HepG2 (cell line): ENCODE measurements around the gene SLC13A3. TPM values are rescaled to one million over a fixed set of nuclear protein-coding genes. Genes with fewer than 3 reads are reported as not detected.

Source experiments
- ATAC-seq: fragments of 200-7000 bp; cut with Tn5 transposase; 3 replicates; pipeline ENCODE4 v1.9.1; 2020; ENCODE audit warnings: mild to moderate bottlenecking, moderate library complexity
- BruUV-seq: library from RNA; stranded (reverse); fragments of 400-500 nt; replicated peaks from 2 replicates; lab custom pipeline; 2021; lab: Mats Ljungman, UMichigan
- CTCF ChIA-PET: fragments of 300-600 bp; formaldehyde crosslinking; extraction: SDS; loops from one replicate; lab custom pipeline; 2021; ENCODE audit warnings: low total read pairs, inconsistent platforms, low intra/inter-chr PET ratio; lab: Yijun Ruan, JAX
- POLR2A ChIA-PET: fragments of 350-600 bp; sonication (Branson Sonifier 250); formaldehyde crosslinking; loops from one replicate; lab custom pipeline; 2020; ENCODE audit warnings: antibody characterized with exemption, inconsistent platforms; lab: Yijun Ruan, JAX
- DNase-seq: peaks from one replicate; pipeline ENCODE4 v3.0.0-alpha.2; 2015; ENCODE audit warnings: low spot score
- FAIRE-seq: peaks from 3 replicates; lab custom pipeline; 2011; peaks lifted over from hg19 to GRCh38; lab: Jason Lieb, UNC
- H2AFZ ChIP-seq: one replicate; pipeline ENCODE4 v1.6.1; 2011; ENCODE audit warnings: low read length, inconsistent platforms
- H3K27ac ChIP-seq: fragments of 300-600 bp; 3 replicates; pipeline ENCODE4 v1.8.0; 2011; ENCODE audit warnings: mixed run types, mild to moderate bottlenecking, mixed read lengths, low read length, inconsistent platforms; ENCODE audit not compliant: insufficient read depth; ENCODE audit errors: extremely low read length
- H3K27me3 ChIP-seq, 2 experiments: fragments of 200-600 bp in 1 of 2; 2 replicates in 1 of 2; 3 replicates in 1 of 2; pipeline versions ENCODE4 v1.6.0 to v1.8.0; 2011; ENCODE audit warnings: low read length in 2 of 2, mild to moderate bottlenecking in 2 of 2, moderate library complexity in 2 of 2, inconsistent platforms in 1 of 2; ENCODE audit not compliant: insufficient read depth in 2 of 2, control insufficient read depth in 1 of 2
- H3K36me3 ChIP-seq, 2 experiments: fragments of 200-600 bp in 1 of 2; replicated peaks in 1 of 2; 2 replicates in 1 of 2; 3 replicates in 1 of 2; pipeline versions ENCODE4 v1.5.1 to v1.8.0; 2011; ENCODE audit warnings: low read length in 2 of 2, inconsistent platforms in 1 of 2; ENCODE audit not compliant: insufficient read depth in 2 of 2, control insufficient read depth in 1 of 2
- H3K4me1 ChIP-seq: 2 replicates; pipeline ENCODE4 v1.5.1; 2012; ENCODE audit warnings: low read length, inconsistent platforms; ENCODE audit not compliant: insufficient read depth
- H3K4me2 ChIP-seq: 2 replicates; pipeline ENCODE4 v1.6.0; 2011; ENCODE audit warnings: low read depth, low read length, inconsistent platforms
- H3K4me3 ChIP-seq, 3 experiments: fragments of 200-600 bp in 1 of 3; sonication (generic), shearing (Covaris generic) in 1 of 3; replicated peaks in 1 of 3; 2 replicates each; pipeline ENCODE4 v1.5.1; 2011 to 2016; ENCODE audit warnings: low read length in 3 of 3, inconsistent platforms in 2 of 3, low read depth in 2 of 3, mild to moderate bottlenecking in 2 of 3, control low read depth in 1 of 3, mixed read lengths in 1 of 3; ENCODE audit not compliant: insufficient read depth in 1 of 3
- H3K79me2 ChIP-seq: one replicate; pipeline ENCODE4 v1.6.1; 2011; ENCODE audit warnings: low read length, inconsistent platforms; ENCODE audit not compliant: insufficient read depth
- H3K9ac ChIP-seq: 2 replicates; pipeline ENCODE4 v1.6.0; 2011; ENCODE audit warnings: mild to moderate bottlenecking, low read depth, low read length, inconsistent platforms; ENCODE audit not compliant: insufficient read depth
- H3K9me3 ChIP-seq: 2 replicates; pipeline ENCODE4 v1.5.1; 2012; ENCODE audit warnings: mild to moderate bottlenecking, low read length
- H4K20me1 ChIP-seq: 2 replicates; pipeline ENCODE4 v1.6.0; 2011; ENCODE audit warnings: inconsistent platforms, mild to moderate bottlenecking, low read length, moderate library complexity; ENCODE audit not compliant: insufficient read depth
- DZIP1 ChIP-seq: sonication (generic); formaldehyde crosslinking; IDR thresholded peaks from 2 replicates; pipeline ENCODE4 v1.5.0; 2020; ENCODE audit warnings: mild to moderate bottlenecking, missing genetic modification reagents
- FOXA1 ChIP-seq, 2 experiments: fragments of 450-650 bp in 1 of 2; sonication (generic) in 1 of 2; formaldehyde crosslinking in 1 of 2; IDR thresholded peaks; 2 replicates each; pipeline versions ENCODE4 v1.4.0 to v1.6.1; 2016 to 2020; ENCODE audit warnings: missing genetic modification reagents in 1 of 2
- GLI4 ChIP-seq: sonication (generic); formaldehyde crosslinking; IDR thresholded peaks from 2 replicates; pipeline ENCODE4 v1.5.1; 2020; ENCODE audit warnings: missing genetic modification reagents, mild to moderate bottlenecking, moderate library complexity, borderline replicate concordance
- HOXA5 ChIP-seq: sonication (generic); formaldehyde crosslinking; IDR thresholded peaks from 2 replicates; pipeline ENCODE4 v1.4.0; 2020; ENCODE audit warnings: missing genetic modification reagents
- ISX ChIP-seq: sonication (generic); formaldehyde crosslinking; conservative IDR thresholded peaks from 2 replicates; pipeline ENCODE4 v1.5.0; 2020; ENCODE audit warnings: missing genetic modification reagents
- MAFF ChIP-seq: IDR thresholded peaks from 2 replicates; pipeline ENCODE4 v1.6.1; 2011; ENCODE audit warnings: low read depth, low read length, improper control_type of control experiment
- MAFK ChIP-seq, 2 experiments: IDR thresholded peaks in 1 of 2; conservative IDR thresholded peaks in 1 of 2; 2 replicates each; pipeline ENCODE4 v1.6.1; 2011; ENCODE audit warnings: improper control_type of control experiment in 2 of 2, low read length in 2 of 2
- MTA1 ChIP-seq: sonication (generic); formaldehyde crosslinking; IDR thresholded peaks from 2 replicates; pipeline ENCODE4 v1.4.0; 2020; ENCODE audit warnings: missing genetic modification reagents, mild to moderate bottlenecking, borderline replicate concordance
- PCBP2 ChIP-seq: fragments of 200-400 bp; formaldehyde crosslinking; optimal IDR thresholded peaks from 2 replicates; pipeline ENCODE3; 2018; ENCODE audit warnings: low read length, low read depth; ENCODE audit not compliant: poor library complexity, severe bottlenecking
- SRSF9 ChIP-seq: fragments of 200-400 bp; formaldehyde crosslinking; IDR thresholded peaks from 2 replicates; pipeline ENCODE4 v1.6.1; 2018; ENCODE audit warnings: borderline replicate concordance, mild to moderate bottlenecking, low read depth, low read length; ENCODE audit not compliant: insufficient read depth, poor library complexity, severe bottlenecking
- WIZ ChIP-seq: sonication (generic); formaldehyde crosslinking; IDR thresholded peaks from 2 replicates; pipeline ENCODE4 v1.5.1; 2020; ENCODE audit warnings: mild to moderate bottlenecking, missing genetic modification reagents
- ZMYM3 ChIP-seq: sonication (generic); formaldehyde crosslinking; IDR thresholded peaks from 2 replicates; pipeline ENCODE4 v1.5.1; 2020; ENCODE audit warnings: mild to moderate bottlenecking, missing genetic modification reagents
- ZNF160 ChIP-seq: sonication (generic); formaldehyde crosslinking; IDR thresholded peaks from 2 replicates; pipeline ENCODE4 v1.8.0; 2022; ENCODE audit warnings: mild to moderate bottlenecking, inconsistent platforms, missing genetic modification reagents
- ZNF589 ChIP-seq: sonication (generic); formaldehyde crosslinking; conservative IDR thresholded peaks from 2 replicates; pipeline ENCODE4 v1.8.0; 2022; ENCODE audit warnings: mild to moderate bottlenecking, moderate library complexity, missing genetic modification reagents
- ZNF629 ChIP-seq: sonication (generic); formaldehyde crosslinking; conservative IDR thresholded peaks from 2 replicates; pipeline ENCODE4 v1.5.0; 2020; ENCODE audit warnings: missing genetic modification reagents
- ZNF792 ChIP-seq: IDR thresholded peaks from 2 replicates; pipeline ENCODE4 v1.6.1; 2016
- ZNF816 ChIP-seq: sonication (generic); formaldehyde crosslinking; IDR thresholded peaks from 2 replicates; pipeline ENCODE4 v1.8.0; 2022; ENCODE audit warnings: missing genetic modification reagents, mild to moderate bottlenecking, borderline replicate concordance
- ZSCAN25 ChIP-seq: sonication (generic); formaldehyde crosslinking; IDR thresholded peaks from 2 replicates; pipeline ENCODE4 v1.8.0; 2022; ENCODE audit warnings: mild to moderate bottlenecking, missing genetic modification reagents
- WGBS: methylation state at CpG from one replicate; pipeline ENCODE4 v1.1.6; 2017; ENCODE audit warnings: low lambda C conversion rate; 5-methylcytosine and 5-hydroxymethylcytosine counted together
- in situ Hi-C: cut with HindIII; loops from 2 replicates; pipeline ENCODE4 v1.10.0; 2017; ENCODE audit warnings: low pct_unique_long_range_greater_than_20kb; ENCODE audit not compliant: extremely low pct_ligation_motif_present
- intact Hi-C: fragments of 100-400 bp; cut with micrococcal nuclease; formaldehyde crosslinking; loops from one replicate; pipeline ENCODE4 v1.10.0; 2022; ENCODE audit not compliant: unreplicated experiment
- polyA plus RNA-seq, 8 experiments: library from polyadenylated mRNA; depleted of rRNA in 3 of 8; stranded (reverse) in 7 of 8; unstranded in 1 of 8; fragments of >200 nt; fragmentation: Illumina TruSeq in 4 of 8; extraction: Trizol in 4 of 8; gene quantifications; 2 replicates each; pipeline versions ENCODE4 v1.2.1 to v1.2.3, GENCODE V29; 2011 to 2016; ENCODE audit warnings: low read depth in 4 of 8, missing spikeins in 1 of 8, mixed read lengths in 1 of 8; ENCODE audit not compliant: insufficient read depth in 1 of 8
- total RNA-seq, 5 experiments: library from RNA; depleted of rRNA; stranded (reverse); fragments of >200 nt; fragmentation: Illumina TruSeq; extraction: Trizol; gene quantifications; 2 replicates each; pipeline ENCODE4 v1.2.3, GENCODE V29; 2016; ENCODE audit warnings: low read depth in 1 of 5

The SLC13A3 gene
- total and polyA plus RNA-seq, 2 of the 13 experiments (the other 11 are each of a cell fraction or from before 2014, with no cell fraction given): 66.5 to 76.0 TPM

DNA sequence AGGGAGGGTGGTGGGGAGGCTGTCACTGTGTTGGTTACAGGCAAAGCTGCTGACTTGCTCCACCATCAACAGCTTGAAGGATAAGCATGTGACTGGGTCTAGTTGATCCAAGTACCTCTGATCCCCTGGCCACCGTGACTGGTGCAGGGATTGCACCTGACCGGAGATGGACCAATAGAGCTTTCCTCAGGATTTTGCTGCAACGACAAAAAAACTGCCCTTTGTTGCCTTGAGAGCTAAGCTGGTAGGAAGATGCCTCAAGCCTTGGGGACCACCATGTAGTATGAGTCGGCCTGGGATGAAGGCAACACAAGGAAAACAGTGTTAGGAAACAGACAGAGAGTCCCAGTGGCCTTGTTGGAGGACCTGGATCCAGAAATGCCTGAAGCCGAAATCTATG, 102.6 kb downstream of the SLC13A3 start:
- no peak for FAIRE-seq

GRCh38 chr20:46547995-46548394, 103.3 kb downstream of the SLC13A3 start:
- 41% methylated on average over 6 of the region's 6 CpGs for WGBS
- in situ Hi-C loops (no loop called here), intact Hi-C loops (no loop called here)
- TF ChIP-seq ZNF589 (CRISPR knock-in tag) (0 out of 2 replicates have a peak, but pooled peaks have one; percentile 37), ZNF629 (CRISPR knock-in tag) (peak; percentile 86), GLI4 (CRISPR knock-in tag) (no peak), DZIP1 (CRISPR knock-in tag) (no peak), ZMYM3 (CRISPR knock-in tag) (peak; percentile 58; the same call in 1 of the 2 replicates), FOXA1 (IDR thresholded peaks at IDR 0.05) (no peak), FOXA1 (CRISPR knock-in tag; IDR thresholded peaks at IDR 0.05) (no peak), ZNF792 (no peak), HOXA5 (CRISPR knock-in tag) (no peak), MTA1 (no peak)
- H3K4me2 ChIP-seq: no peak overlapping the region
- no peak overlapping the region for H3K9ac ChIP-seq
- ATAC-seq: no peak
- H4K20me1 ChIP-seq: no peaks in the 10 kb centered on the region
- peaks cover 5 to 18% of the 10 kb centered on the region in 2 experiments; a peak in 3 of 5 replicates for H3K27me3 ChIP-seq
- no peaks in the 10 kb centered on the region for H3K36me3 ChIP-seq
- POLR2A ChIA-PET: no interaction called here
- H3K9me3 ChIP-seq: no peaks in the 10 kb centered on the region
- no peak overlapping the region for H3K4me3 ChIP-seq
- no TSS peak for BruUV-seq
- H2AFZ ChIP-seq: no peak overlapping the region
- FAIRE-seq: no peak
- H3K27ac ChIP-seq: no peak overlapping the region
- no peak for DNase-seq
- CTCF ChIA-PET: no interaction called here
- peaks cover 44% of the 10 kb centered on the region for H3K4me1 ChIP-seq
- H3K79me2 ChIP-seq: no peaks in the 10 kb centered on the region

More for the DNA sequence above, 102.6 kb downstream of the SLC13A3 start:
- Histone ChIP-seq H3K9ac (no peak overlapping the region), H3K27ac (no peak overlapping the region), H3K79me2 (no peaks in the 10 kb centered on the region), H4K20me1 (no peaks in the 10 kb centered on the region), H3K9me3 (no peaks in the 10 kb centered on the region), H3K4me3 (no peak overlapping the region), H3K27me3 (peaks cover 5 to 18% of the 10 kb centered on the region in 2 experiments; a peak in 3 of 5 replicates), H2AFZ (no peak overlapping the region), H3K4me2 (no peak overlapping the region), H3K36me3 (no peaks in the 10 kb centered on the region), H3K4me1 (peaks cover 45% of the 10 kb centered on the region)
- POLR2A ChIA-PET: no interaction called here
- in situ Hi-C loops (no loop called here), intact Hi-C loops (no loop called here)
- no peak for DNase-seq
- TF ChIP-seq MAFK (conservative IDR thresholded peaks at IDR 0.05 in 1 of 2, IDR thresholded peaks at IDR 0.05 in 1 of 2; ENCODE audit: low read length in 2 of 2) (peak; percentile 71 to 87), MAFF (peak; percentile 68), WIZ (CRISPR knock-in tag) (no peak), SRSF9 (no peak), ISX (no peak), ZSCAN25 (CRISPR knock-in tag) (no peak), PCBP2 (no peak), ZNF160 (CRISPR knock-in tag) (no peak), ZNF816 (no peak)
- 31% methylated on average over 5 of the region's 5 CpGs for WGBS
- no TSS peak for BruUV-seq
- CTCF ChIA-PET: no interaction called here
- no peak for ATAC-seq
